ENCODE data around the gene FBP2.

DNA sequence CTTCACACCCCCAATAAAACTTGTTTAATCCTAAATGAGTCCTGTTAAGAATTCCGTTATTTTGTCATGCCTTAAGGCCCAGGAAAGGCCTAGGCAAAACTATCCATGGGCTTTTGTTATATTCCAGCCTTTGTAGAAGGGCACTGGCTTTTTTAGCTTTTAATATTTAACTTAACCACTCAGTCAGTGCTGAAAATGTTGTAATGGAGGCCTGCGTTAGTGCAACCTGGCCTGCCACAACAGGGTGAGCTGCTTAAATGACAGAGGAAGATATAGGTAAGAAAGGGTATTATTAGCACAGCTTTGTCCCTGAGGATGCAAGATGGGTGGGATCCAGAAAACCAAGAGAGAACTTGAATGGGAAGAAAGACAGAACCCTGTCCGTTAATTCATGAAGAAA is 78.9 kb downstream of the FBP2 start:
- TF ChIP-seq CTCF (IDR thresholded peaks at IDR 0.05) = no peak
- TF ChIP-seq POLR2A (IDR thresholded peaks at IDR 0.05) = no peak

All from esophagus squamous epithelium (tissue), 4 donors.